Bronchial epithelial cell (primary cell): ENCODE measurements around the gene CCSER1. TPM values are rescaled to one million over a fixed set of nuclear protein-coding genes. Genes with fewer than 3 reads are reported as not detected.
"Not testable (repeated sequence)": the region's sequence is repeated elsewhere in the genome, so short reads cannot be mapped to it uniquely, and the experiment has no call there.

Source experiments
- DNase-seq: peaks from one replicate; pipeline ENCODE4 v3.0.0-alpha.2; 2010; ENCODE audit warnings: low read depth
- FAIRE-seq: peaks from 2 replicates; lab custom pipeline; 2011; peaks lifted over from hg19 to GRCh38; lab: Jason Lieb, UNC
- H3K27me3 ChIP-seq: 2 replicates; pipeline ENCODE4 v1.5.1; 2011; ENCODE audit warnings: low read length; ENCODE audit not compliant: control insufficient read depth, insufficient read depth
- H3K36me3 ChIP-seq: 2 replicates; pipeline ENCODE4 v1.5.1; 2011; ENCODE audit warnings: low read length; ENCODE audit not compliant: control insufficient read depth, insufficient read depth
- H3K4me3 ChIP-seq: 2 replicates; pipeline ENCODE4 v1.5.1; 2011; ENCODE audit warnings: mild to moderate bottlenecking, low read depth, low read length, control low read depth
- total RNA-seq: library from RNA; depleted of rRNA; stranded (reverse); fragments of >200 nt; gene quantifications from 2 replicates; pipeline ENCODE4 v1.2.1, GENCODE V29; 2014
- TF ChIP-seq, protein P1 (sequence below): IDR thresholded peaks from 2 replicates; pipeline ENCODE4 v1.5.1; 2011; ENCODE audit warnings: mild to moderate bottlenecking, moderate library complexity, low read length, control low read depth, inconsistent platforms; ENCODE audit not compliant: insufficient read depth, severe bottlenecking

The CCSER1 gene
- total RNA-seq, 1 donor from 2014 or later: 6.6 TPM

DNA sequence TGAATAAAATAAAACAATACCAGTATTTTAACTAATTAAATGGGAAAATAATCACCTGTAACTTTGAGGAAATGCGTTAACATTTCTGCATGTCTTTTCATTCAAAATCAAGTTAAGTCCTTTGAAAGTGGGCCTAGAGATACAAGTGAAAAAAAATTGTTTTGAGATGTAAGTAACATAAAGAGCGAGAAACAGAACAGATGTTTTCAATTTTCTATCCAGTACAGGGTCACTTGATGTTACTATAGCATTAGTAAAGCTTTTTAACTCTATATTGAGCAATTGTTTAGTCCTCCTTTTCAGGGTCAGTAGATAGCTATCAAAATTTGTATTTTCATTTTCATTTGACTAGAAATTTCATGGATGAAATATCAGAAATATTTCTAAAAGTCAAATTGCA lies 761.4 kb downstream of the CCSER1 start:
- Histone ChIP-seq H3K36me3 (no peaks in the 10 kb centered on the region), H3K27me3 (no peaks in the 10 kb centered on the region), H3K4me3 (no peak overlapping the region)
- TF ChIP-seq, protein P1, sequence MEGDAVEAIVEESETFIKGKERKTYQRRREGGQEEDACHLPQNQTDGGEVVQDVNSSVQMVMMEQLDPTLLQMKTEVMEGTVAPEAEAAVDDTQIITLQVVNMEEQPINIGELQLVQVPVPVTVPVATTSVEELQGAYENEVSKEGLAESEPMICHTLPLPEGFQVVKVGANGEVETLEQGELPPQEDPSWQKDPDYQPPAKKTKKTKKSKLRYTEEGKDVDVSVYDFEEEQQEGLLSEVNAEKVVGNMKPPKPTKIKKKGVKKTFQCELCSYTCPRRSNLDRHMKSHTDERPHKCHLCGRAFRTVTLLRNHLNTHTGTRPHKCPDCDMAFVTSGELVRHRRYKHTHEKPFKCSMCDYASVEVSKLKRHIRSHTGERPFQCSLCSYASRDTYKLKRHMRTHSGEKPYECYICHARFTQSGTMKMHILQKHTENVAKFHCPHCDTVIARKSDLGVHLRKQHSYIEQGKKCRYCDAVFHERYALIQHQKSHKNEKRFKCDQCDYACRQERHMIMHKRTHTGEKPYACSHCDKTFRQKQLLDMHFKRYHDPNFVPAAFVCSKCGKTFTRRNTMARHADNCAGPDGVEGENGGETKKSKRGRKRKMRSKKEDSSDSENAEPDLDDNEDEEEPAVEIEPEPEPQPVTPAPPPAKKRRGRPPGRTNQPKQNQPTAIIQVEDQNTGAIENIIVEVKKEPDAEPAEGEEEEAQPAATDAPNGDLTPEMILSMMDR: no peak
- FAIRE-seq (no peak), DNase-seq (no peak)

GRCh38 chr4:90889171-90889570 lies 762.0 kb downstream of the CCSER1 start:
- Histone ChIP-seq H3K27me3 (no peaks in the 10 kb centered on the region), H3K4me3 (no peak overlapping the region), H3K36me3 (no peaks in the 10 kb centered on the region)
- FAIRE-seq (no peak), DNase-seq (peak; percentile 38)
- TF ChIP-seq, protein P1: no peak

GRCh38 chr4:90903413-90903812 lies 776.2 kb downstream of the CCSER1 start:
- not testable (repeated sequence) for H3K27me3 ChIP-seq, H3K36me3 ChIP-seq, H3K4me3 ChIP-seq, FAIRE-seq, DNase-seq

- Histone ChIP-seq H3K4me3 (no peak overlapping the region), H3K36me3 (no peaks in the 10 kb centered on the region), H3K27me3 (no peaks in the 10 kb centered on the region)
- FAIRE-seq: no peak
- TF ChIP-seq, protein P1: no peak
- no peak for DNase-seq
These were observed 776.8 kb downstream of the CCSER1 start for GRCh38 chr4:90904021-90904420.

- FAIRE-seq: peak; percentile 64
These were observed 779.0 kb downstream of the CCSER1 start for GRCh38 chr4:90906239-90906638.

DNA sequence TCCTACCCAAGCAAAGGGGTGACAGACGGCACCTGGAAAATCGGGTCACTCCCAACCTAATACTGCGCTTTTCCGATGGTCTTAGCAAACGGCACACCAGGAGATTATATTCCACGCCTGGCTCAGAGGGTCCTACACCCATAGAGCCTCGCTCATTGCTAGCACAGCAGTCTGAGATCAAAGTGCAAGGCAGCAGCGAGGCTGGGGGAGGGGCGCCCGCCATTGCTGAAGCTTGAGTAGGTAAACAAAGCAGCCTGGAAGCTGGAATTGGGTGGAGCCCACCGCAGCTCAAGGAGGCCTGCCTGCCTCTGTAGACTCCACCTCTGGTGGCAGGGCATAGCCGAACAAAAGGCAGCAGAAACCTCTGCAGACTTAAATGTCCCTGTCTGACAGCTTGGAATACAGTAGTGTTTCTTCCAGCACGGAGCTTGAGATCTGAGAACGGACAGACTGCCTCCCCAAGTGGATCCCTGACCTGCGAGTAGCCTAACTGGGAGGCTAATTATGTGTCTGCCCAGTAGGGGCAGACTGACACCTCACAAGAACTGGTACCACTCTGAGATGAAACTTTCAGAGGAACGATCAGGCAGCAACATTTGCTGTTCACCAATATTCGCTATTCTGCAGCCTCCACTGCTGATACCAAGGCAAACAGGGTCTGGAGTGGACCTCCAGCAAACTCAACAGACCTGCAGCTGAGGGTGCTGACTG lies 784.7 kb downstream of the CCSER1 start:
- H3K4me3 ChIP-seq, DNase-seq, FAIRE-seq, H3K36me3 ChIP-seq, H3K27me3 ChIP-seq: not testable (repeated sequence)

More at GRCh38 chr4:90906239-90906638, 779.0 kb downstream of the CCSER1 start:
- DNase-seq: no peak
- TF ChIP-seq, protein P1: no peak
- Histone ChIP-seq H3K36me3 (no peaks in the 10 kb centered on the region), H3K27me3 (no peaks in the 10 kb centered on the region), H3K4me3 (no peak overlapping the region)

GRCh38 chr4:90922174-90922573 lies 795.0 kb downstream of the CCSER1 start:
- DNase-seq: no peak
- Histone ChIP-seq H3K27me3 (no peaks in the 10 kb centered on the region), H3K4me3 (no peak overlapping the region), H3K36me3 (no peaks in the 10 kb centered on the region)
- TF ChIP-seq, protein P1: no peak
- FAIRE-seq: no peak
